Brain microvascular endothelial cell (primary cell): Measurements from ENCODE around the gene NFIX.

Experiments used
- DNase-seq: peaks from one replicate; pipeline ENCODE4 v3.0.0-alpha.2; 2020
- H3K27ac ChIP-seq: fragments of 250-450 bp; sonication (Bioruptor Pico); 2 replicates; pipeline ENCODE4 v1.5.1; 2020; ENCODE audit warnings: mild to moderate bottlenecking, moderate library complexity
- H3K27me3 ChIP-seq: fragments of 250-450 bp; sonication (Bioruptor Pico); replicated peaks from 2 replicates; pipeline ENCODE4 v1.5.1; 2020; ENCODE audit warnings: mild to moderate bottlenecking
- H3K36me3 ChIP-seq: fragments of 250-450 bp; sonication (Bioruptor Pico); replicated peaks from 2 replicates; pipeline ENCODE4 v1.5.1; 2020; ENCODE audit warnings: mild to moderate bottlenecking
- H3K4me3 ChIP-seq: 2 replicates; pipeline ENCODE4 v1.5.1; 2011; ENCODE audit warnings: low read depth, mild to moderate bottlenecking, control low read depth, low read length, moderate library complexity
- in situ Hi-C: cut with HindIII; loops from 2 replicates; pipeline ENCODE4 v1.10.0; 2017; ENCODE audit warnings: low sequenced_read_pairs, low pct_ligation_motif_present
- TF ChIP-seq, protein P1 (sequence below): IDR thresholded peaks from 2 replicates; pipeline ENCODE4 v1.5.1; 2011; ENCODE audit warnings: low read depth, mild to moderate bottlenecking, moderate library complexity, low read length, control low read depth, inconsistent platforms; ENCODE audit errors: missing control alignments

Gene NFIX

GRCh38 chr19:13029301-13029880, 34.1 kb downstream of the NFIX start:
- H3K27ac ChIP-seq = no peak overlapping the region

DNA sequence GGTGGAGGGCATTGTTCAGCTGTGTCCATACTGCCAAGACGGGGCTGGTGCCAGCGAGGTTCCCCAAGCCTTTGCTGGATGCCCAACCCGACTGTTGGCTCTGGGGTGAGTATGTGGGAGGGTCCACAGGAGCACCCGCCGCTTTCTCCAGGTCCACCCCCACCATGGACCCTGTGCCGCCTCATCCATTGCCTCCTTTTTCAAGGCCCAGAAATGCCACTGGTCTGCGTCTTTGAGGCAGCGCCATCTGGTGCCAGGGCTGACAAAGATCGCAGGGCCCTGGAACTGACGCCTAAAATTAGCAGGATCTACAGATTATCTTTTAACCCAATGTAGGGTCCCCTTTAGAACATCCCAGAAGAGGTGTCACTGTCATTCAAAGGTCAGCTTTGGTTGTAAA, 34.6 kb downstream of the NFIX start:
- Histone ChIP-seq H3K27ac (no peak overlapping the region), H3K4me3 (no peak overlapping the region), H3K36me3 (no peaks in the 10 kb centered on the region), H3K27me3 (no peaks in the 10 kb centered on the region)
- no peak for DNase-seq
- TF ChIP-seq, protein P1, sequence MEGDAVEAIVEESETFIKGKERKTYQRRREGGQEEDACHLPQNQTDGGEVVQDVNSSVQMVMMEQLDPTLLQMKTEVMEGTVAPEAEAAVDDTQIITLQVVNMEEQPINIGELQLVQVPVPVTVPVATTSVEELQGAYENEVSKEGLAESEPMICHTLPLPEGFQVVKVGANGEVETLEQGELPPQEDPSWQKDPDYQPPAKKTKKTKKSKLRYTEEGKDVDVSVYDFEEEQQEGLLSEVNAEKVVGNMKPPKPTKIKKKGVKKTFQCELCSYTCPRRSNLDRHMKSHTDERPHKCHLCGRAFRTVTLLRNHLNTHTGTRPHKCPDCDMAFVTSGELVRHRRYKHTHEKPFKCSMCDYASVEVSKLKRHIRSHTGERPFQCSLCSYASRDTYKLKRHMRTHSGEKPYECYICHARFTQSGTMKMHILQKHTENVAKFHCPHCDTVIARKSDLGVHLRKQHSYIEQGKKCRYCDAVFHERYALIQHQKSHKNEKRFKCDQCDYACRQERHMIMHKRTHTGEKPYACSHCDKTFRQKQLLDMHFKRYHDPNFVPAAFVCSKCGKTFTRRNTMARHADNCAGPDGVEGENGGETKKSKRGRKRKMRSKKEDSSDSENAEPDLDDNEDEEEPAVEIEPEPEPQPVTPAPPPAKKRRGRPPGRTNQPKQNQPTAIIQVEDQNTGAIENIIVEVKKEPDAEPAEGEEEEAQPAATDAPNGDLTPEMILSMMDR = peak; percentile 64
- in situ Hi-C loops = no loop called here

More at GRCh38 chr19:13029301-13029880, 34.1 kb downstream of the NFIX start:
- H3K4me3 ChIP-seq = no peak overlapping the region
- no peak for DNase-seq
- in situ Hi-C loops = no loop called here
- no peaks in the 10 kb centered on the region for H3K27me3 ChIP-seq
- no peaks in the 10 kb centered on the region for H3K36me3 ChIP-seq
- TF ChIP-seq, protein P1 = no peak

DNA sequence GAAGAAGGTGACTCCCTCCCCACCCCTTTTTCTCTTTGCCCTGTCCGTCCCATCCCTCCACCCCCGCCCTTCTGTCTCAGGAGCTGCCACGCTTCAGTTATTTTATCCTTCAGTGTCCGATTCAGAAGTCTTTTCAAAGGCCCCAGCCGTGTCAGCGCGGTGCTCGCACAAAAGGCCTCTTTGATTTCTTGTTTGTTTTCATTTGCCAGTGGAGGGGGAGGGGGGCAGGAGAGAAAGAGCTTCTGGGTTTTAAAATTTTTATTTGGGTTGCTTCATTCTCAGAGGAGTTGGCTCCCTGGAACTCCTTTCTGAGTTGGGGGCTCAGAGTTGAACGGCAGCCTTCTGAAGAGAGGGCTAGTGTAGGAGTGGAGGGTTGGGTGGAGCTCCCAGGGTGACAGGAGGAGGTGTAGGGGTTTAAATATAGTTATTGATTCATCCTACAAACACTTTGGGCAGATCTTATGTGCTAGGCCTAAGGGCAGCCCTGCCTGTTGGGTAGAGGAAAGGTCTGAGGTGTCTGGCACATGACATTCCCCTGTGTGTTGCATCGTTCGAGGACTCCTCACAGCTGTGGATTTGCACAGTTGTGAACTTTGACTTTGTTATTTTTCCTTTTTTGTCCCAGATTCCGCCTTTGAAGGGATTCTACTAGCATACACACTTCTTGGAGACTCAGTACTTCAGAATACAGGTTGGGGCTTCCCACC, 36.8 kb downstream of the NFIX start:
- H3K4me3 ChIP-seq = no peak overlapping the region
- no peaks in the 10 kb centered on the region for H3K27me3 ChIP-seq
- H3K27ac ChIP-seq = no peak overlapping the region
- H3K36me3 ChIP-seq = no peaks in the 10 kb centered on the region
- TF ChIP-seq, protein P1 = no peak
- DNase-seq = no peak
- in situ Hi-C loops = no loop called here

GRCh38 chr19:13032837-13033236, 37.6 kb downstream of the NFIX start:
- H3K27ac ChIP-seq = no peak overlapping the region
- in situ Hi-C loops = no loop called here
- no peak for DNase-seq
- TF ChIP-seq, protein P1 = no peak
- no peaks in the 10 kb centered on the region for H3K36me3 ChIP-seq
- H3K4me3 ChIP-seq = no peak overlapping the region
- H3K27me3 ChIP-seq = no peaks in the 10 kb centered on the region

GRCh38 chr19:13033244-13033643, 38.0 kb downstream of the NFIX start:
- DNase-seq = no peak
- TF ChIP-seq, protein P1 = peak; percentile 50
- Histone ChIP-seq H3K4me3 (no peak overlapping the region), H3K27me3 (no peaks in the 10 kb centered on the region), H3K36me3 (no peaks in the 10 kb centered on the region), H3K27ac (no peak overlapping the region)
- in situ Hi-C loops = no loop called here
